IPS-NIHi7 (cell line): ENCODE measurements around the gene HOXC4.
A peak's percentile ranks its signal among the peaks of the same experiment; 100 is the strongest.
"Not testable (repeated sequence)": the region's sequence is repeated elsewhere in the genome, so short reads cannot be mapped to it uniquely, and the experiment has no call there.

Experiments
- DNase-seq: peaks from one replicate; pipeline ENCODE4 v3.0.0; 2012; ENCODE audit warnings: mixed read lengths; ENCODE audit errors: extremely low spot score

Gene HOXC4

GRCh38 chr12:54058128-54058768, 4.6 kb downstream of the HOXC4 start:
- no peak for DNase-seq

DNA sequence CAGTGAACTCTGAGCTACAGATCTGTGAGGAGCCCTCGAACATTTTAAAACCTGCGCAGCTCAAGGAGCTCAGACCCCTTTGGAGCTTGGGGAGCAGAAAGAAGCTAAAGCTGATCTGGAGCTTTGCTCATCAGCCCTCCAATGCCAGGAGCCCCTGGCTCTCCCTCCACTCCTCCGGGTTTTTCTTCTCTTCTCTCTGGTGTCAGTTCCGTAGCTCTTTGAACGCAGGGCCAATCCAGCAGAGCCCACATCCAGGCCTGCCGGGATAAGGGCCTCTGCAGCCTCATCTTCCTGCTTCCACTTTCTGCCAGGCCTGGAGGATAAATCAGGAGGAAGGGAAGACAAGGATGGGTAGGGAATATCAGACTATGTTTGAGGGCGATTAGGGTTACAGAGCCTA, 6.0 kb downstream of the HOXC4 start:
- no peak for DNase-seq

DNA sequence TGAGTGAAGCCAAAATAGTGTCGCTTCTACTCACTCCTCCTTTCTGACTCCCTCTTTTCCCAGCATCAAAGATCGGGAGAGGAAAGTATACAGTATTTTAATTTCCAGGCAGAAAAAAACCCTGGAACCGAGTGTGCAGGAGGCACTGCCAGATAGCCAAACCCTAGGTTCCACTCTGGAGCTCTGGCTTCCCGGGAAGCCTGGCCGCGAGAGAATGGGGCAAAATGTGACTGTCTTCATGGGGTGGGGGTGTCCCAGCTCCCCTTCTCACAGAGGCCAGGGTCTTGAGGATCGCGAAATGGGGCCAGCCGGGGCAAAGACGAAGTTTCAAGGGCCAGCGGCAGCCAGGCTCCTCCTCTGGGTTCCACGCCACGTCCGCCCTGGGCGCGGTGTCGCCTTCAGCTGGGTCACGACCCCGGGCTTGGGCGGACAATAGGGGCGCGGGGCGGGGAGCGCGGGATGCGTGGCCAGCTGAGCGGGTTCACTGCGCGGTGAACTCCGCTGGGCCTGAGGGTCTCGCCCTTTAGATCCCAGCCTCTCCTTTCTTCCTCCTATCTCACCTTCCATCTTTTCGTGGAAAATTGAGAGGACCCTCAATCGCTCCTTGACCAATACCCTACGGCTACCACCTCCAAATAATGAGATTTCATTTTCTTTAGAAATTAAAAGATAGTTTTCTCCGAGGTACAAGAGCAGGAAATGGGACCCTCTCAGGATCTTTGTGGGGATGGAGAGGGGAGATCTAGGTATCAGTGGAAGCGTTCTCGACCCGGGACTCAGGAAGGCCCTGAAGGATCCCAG, 6.7 kb downstream of the HOXC4 start:
- no peak for DNase-seq

- no peak for DNase-seq
Measured at GRCh38 chr12:54060975-54061778, 7.5 kb downstream of the HOXC4 start.

GRCh38 chr12:54065677-54066076, 12.0 kb downstream of the HOXC4 start:
- DNase-seq: no peak

DNA sequence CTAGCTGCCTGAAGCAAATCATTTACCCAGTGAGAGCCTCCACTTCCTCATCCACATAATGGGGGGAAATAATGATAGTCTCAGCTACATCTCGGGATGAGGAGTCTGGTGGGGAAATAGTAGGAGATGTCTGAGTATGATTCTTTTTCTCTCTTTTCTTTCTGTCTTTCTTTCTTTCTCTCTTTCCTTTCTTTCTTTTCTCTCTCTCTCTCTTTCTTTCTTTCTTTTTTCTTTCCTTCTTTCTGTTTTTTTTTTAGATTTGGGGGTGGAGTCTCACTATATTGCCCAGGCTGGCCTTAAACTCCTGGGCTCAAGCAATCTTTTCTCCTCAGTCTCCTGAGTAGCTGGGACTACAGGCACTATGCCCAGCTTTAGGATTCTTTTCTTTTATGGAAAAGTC, 12.8 kb downstream of the HOXC4 start:
- no peak for DNase-seq

DNA sequence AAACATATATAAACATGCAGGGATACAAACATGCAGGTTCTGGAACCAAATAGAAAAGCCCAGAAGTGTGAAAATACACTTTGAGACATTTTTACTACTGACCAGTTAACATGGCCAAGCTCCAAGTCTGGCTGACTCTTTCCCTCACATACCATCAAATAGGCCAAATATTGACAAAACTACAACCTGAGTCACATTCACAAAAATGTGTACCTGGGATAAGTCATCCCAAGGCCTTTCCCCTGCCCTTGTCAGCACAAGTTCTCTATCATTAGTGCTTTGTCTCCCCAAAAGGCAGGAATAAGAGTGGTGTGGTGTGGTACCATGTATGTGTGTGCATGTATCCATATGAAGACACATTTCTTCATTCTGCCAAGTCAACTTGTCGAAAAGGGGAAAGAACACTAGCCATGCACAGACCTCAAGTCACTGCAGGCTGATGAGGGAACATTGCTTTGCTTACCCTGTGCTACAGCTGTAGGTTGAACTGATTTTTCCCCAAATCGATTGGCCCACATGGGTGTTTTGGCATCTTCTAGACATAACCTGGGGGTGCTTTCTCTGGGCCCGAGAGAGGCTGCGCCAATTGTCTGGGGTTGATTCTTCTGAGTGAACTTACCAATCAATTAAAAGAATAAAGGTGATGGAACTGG, 14.9 kb downstream of the HOXC4 start:
- no peak for DNase-seq

DNA sequence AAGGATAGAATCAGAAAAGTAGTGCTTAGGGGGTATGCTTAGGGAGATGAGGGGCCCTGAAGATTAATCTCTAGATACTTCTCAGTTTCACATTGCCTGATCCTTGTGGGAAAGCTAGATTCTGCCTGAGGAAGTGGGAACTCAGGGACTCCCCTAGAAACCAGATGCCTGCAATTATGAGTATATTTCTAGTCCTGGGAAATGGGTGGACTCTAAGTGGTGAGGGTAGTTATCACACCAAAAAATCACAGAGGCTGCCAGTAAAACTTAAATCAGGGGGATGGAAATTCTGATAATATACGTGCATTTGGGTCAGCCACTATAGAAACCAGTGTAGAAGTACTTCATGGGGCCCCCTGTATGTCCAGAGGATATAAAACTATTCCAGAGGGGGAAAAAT, 18.3 kb downstream of the HOXC4 start:
- DNase-seq: no peak

DNA sequence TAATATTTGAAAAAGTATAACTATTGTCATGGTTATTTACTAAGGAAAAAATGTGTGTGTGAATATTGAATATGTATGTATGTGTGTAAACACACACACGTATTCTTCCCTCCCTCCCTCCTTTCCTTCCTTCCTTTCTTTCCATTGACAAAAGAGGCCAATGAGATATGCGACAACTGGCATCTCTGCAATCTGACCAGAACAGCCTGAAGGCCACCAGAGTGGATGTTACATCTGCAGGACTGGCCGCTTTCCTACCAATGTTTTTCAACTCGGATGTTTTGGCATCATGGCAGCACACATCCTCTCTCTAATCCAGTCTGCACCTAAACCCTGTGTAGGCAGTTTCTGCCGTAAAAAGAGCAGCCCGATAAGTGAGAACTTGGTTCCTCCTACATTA, 20.7 kb downstream of the HOXC4 start:
- no peak for DNase-seq

- no peak for DNase-seq
Measured at GRCh38 chr12:54075409-54075808, 21.8 kb downstream of the HOXC4 start.

DNA sequence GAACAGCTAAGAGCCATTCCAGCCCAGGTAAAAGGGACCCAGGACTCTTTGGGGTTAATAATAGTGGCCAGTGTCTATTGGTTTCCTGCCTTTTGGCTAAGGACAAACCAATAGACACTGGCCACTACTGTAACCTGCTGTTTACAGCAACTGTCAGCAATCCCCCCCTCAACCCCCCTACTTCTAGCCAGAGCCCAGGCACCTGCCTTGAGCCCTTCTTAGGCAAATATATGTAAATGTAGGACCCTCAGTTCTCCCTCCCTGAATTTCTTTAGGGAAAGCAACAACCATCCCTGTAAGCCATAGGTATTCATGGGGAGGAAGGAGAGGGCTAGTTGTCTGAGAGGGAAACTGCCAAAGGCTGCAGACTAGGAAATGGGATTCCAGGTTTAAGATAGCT, 22.3 kb downstream of the HOXC4 start:
- DNase-seq: peak; percentile 78

DNA sequence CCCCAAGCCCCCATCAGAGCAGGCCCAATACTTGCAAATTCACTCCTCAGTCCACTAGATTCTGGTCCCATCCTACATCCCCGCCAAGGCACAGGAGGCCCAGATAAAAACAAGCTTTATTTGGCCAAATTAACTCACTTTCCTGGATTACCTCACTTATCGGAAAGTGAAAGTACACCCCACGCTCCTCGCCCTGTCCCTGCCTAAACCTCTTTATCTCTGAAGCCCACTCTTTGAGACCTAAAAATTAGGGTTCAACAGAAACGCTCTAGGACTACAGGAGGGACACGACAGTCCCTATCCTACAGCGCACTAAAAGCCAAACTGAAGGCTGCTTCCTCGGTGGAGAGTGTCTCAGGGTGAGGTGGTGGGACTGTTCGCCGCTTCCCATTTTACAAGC, 24.2 kb downstream of the HOXC4 start:
- not testable (repeated sequence) for DNase-seq

- DNase-seq: not testable (repeated sequence)
Measured at GRCh38 chr12:54079115-54079514, 25.5 kb downstream of the HOXC4 start.

DNA sequence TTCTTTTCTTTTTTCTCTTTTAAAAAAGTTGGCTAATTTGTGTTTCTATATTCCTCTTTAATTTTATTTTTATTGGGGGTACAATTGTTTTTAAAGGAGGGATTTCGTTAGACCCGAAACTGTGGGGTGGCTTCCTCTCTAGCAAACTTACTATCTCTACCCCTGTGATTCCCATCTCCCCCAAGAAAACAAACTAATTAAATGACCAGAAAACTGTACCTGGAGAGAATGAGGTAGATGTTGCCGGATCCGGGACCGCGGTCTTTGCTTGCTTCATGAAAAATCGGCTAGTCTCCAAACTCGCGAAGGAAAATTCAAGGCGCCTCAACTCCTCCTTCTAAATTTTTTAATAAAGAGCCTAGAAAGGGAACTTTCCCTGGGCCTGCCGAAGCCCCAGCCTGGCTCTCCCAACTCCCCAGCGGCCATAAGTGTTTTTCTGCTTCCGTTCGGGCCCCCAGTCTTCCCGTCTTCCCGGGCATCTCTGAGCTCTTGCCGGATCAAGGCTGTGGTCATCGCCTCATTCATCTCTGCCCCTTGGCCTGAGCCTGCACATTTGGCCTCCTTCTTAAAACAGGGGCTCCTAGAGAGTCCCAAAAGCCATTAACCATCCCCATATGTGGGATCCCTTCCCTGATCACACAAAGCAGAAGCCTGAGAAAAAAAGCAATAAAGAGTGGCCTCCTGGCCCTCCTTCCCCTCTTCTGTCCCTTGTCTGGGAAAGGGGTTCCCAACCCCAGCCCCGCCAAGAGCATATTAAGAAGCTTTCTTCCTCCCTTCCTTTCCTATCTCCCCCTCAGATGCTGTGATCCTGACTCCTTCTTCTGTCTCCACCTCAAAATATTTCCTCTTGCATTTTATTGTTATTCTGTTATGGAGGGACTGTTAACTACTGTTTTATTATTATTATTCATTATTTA, 26.6 kb downstream of the HOXC4 start:
- not testable (repeated sequence) for DNase-seq

GRCh38 chr12:54081053-54081514, 27.4 kb downstream of the HOXC4 start:
- DNase-seq: not testable (repeated sequence)

DNA sequence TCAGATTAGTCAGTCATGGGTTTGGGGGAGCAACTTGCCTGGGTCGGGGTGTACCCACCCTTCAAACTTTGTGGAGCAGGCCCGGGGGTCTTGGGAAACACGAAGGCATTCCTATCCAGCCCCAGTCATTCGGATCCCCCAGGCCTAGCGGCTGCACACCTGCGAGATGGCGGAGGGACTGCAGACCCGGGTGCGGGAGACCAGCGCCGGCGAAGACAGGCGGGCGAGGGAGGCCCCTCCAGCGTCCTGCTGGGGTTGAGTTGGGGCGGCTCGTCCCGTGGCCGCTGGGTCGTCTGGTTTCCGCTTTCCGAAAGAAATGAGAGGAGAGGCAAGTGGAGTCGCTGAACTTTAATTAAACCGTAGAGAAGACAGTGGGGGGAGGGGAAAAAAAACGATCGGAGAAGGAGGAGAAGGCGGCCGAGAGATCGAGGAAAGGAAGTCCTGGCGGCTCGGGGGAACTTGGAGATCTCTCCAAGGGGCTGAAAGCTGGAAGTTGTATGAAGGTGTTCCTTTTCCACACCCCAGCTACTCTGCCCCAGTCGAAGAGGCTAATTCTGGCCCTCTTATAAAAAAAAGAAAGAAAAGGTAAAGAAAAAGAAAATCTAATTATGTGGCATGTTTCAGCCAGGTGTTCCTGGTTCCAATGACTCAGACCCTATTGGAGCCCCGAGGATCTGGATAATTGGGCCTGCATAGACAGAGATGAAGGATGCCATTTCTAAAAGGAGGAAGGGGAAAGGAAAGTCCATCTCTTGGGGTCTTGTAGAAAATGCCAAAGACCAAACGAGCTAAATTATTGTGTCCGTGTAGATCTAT, 28.2 kb downstream of the HOXC4 start:
- DNase-seq: not testable (repeated sequence)

GRCh38 chr12:54082397-54082892, 28.8 kb downstream of the HOXC4 start:
- no peak for DNase-seq

- DNase-seq: not testable (repeated sequence)
Measured at GRCh38 chr12:54088011-54088410, 34.4 kb downstream of the HOXC4 start.

DNA sequence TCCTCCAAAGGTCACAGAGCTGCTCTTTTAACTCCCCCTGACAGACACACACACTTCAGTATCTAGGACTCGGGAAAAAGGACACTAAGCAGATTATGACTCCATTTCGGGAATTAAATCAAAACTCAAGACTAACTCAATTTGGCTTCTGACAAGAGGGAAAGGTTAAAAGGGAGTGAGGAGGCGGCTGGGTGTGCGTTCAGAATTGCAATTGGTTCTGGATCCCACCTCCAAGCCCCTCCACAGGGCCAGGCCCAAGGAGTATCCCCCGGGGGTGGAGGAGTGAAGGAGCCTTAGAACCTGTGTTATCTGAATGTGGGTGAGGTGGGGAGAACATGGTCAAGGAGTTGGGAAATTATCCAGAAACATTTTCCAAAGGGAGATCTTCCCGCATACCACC, 35.8 kb downstream of the HOXC4 start:
- DNase-seq: not testable (repeated sequence)

DNA sequence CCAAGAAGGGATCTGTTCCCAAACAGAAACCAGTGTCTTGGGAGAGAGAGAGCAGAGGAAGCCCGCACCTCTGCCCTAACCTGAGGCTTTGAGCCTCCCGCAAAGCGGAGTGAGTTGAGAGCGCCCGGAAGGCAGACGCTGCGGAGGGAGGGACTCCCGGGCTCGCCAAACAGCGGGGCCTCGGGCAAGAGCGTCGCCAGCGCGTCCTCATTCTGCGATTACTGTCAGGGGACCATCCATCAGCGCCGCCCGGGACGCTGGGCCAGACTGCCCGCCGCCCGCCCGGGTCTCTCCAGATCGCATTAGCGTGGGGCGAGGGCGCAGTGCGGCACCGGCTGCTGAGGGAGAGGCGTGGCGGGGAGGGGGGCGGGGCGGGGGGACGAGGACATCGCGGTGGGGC, 36.7 kb downstream of the HOXC4 start:
- DNase-seq: not testable (repeated sequence)
